Body of pancreas (tissue), 4 donors: ENCODE measurements around the gene RHBDF2.
"Not testable (repeated sequence)": the region's sequence is repeated elsewhere in the genome, so short reads cannot be mapped to it uniquely, and the experiment has no call there.

Source experiments
- POLR2A ChIP-seq, 3 donors: fragments of 450-650 bp; IDR thresholded peaks; one replicate each; pipeline ENCODE4 v1.6.1; 2016; ENCODE audit warnings: antibody characterized with exemption in 3 of 3, mild to moderate bottlenecking in 2 of 3
- TF ChIP-seq, protein P1 (sequence below), 7 experiments: fragments of 450-650 bp in 4 of 7; fragments of 200-600 bp in 3 of 7; sonication (generic) in 3 of 7; IDR thresholded peaks; one replicate each; pipeline ENCODE4 v1.5.1; 2016 to 2019; ENCODE audit warnings: antibody characterized with exemption in 7 of 7

- TF ChIP-seq, protein P1, sequence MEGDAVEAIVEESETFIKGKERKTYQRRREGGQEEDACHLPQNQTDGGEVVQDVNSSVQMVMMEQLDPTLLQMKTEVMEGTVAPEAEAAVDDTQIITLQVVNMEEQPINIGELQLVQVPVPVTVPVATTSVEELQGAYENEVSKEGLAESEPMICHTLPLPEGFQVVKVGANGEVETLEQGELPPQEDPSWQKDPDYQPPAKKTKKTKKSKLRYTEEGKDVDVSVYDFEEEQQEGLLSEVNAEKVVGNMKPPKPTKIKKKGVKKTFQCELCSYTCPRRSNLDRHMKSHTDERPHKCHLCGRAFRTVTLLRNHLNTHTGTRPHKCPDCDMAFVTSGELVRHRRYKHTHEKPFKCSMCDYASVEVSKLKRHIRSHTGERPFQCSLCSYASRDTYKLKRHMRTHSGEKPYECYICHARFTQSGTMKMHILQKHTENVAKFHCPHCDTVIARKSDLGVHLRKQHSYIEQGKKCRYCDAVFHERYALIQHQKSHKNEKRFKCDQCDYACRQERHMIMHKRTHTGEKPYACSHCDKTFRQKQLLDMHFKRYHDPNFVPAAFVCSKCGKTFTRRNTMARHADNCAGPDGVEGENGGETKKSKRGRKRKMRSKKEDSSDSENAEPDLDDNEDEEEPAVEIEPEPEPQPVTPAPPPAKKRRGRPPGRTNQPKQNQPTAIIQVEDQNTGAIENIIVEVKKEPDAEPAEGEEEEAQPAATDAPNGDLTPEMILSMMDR (IDR thresholded peaks at IDR 0.05): not testable (repeated sequence)
- TF ChIP-seq POLR2A (IDR thresholded peaks at IDR 0.05): not testable (repeated sequence)
Measured at GRCh38 chr17:76527016-76527415, 25.8 kb upstream of the RHBDF2 start.
